HCT116 (cell line): ENCODE results near the gene ACTN3. TPM values are rescaled to one million over a fixed set of nuclear protein-coding genes. Genes with fewer than 3 reads are reported as not detected.

Experiments used
- ATAC-seq: fragments of 200-7000 bp; cut with Tn5 transposase; 2 replicates; pipeline ENCODE4 v1.9.1; 2020; ENCODE audit warnings: mild to moderate bottlenecking, moderate library complexity
- BruUV-seq: library from RNA; stranded (reverse); fragments of 400-500 nt; replicated peaks from 2 replicates; lab custom pipeline; 2021; lab: Mats Ljungman, UMichigan
- CTCF ChIA-PET: fragments of 300-600 bp; sonication (Branson Sonifier 250); formaldehyde crosslinking; loops from one replicate; lab custom pipeline; 2021; ENCODE audit warnings: antibody characterized with exemption; lab: Charles Lee
- POLR2A ChIA-PET: fragments of 300-600, 350-600 bp; sonication (Branson Sonifier 250); formaldehyde crosslinking; loops from one replicate; lab custom pipeline; 2021; ENCODE audit warnings: antibody characterized with exemption; lab: Charles Lee
- RAD21 ChIA-PET, 2 experiments: fragments of 300-600 bp; sonication (Branson Sonifier 250); formaldehyde crosslinking; loops; one replicate each; lab custom pipeline; 2023; ENCODE audit warnings: low total read pairs in 2 of 2; ENCODE audit not compliant: uncharacterized antibody in 2 of 2, unreplicated experiment in 2 of 2, low non-redundant PET in 1 of 2; lab: Charles Lee
- DNase-seq: peaks from one replicate; pipeline ENCODE4 v3.0.0-alpha.2; 2010; ENCODE audit warnings: low read depth, low spot score
- H2AFZ ChIP-seq: fragments of 200-600 bp; shearing (Covaris generic), sonication (generic); 2 replicates; pipeline ENCODE4 v1.6.1; 2017; ENCODE audit warnings: low read depth, mixed run types, mixed read lengths, antibody characterized with exemption, low read length; ENCODE audit not compliant: poor library complexity, severe bottlenecking
- H3K27ac ChIP-seq: 2 replicates; pipeline ENCODE4 v1.5.1; 2012; ENCODE audit warnings: low read depth, low read length
- H3K27me3 ChIP-seq: fragments of 200-600 bp; sonication (generic); 2 replicates; pipeline ENCODE4 v1.6.1; 2016; ENCODE audit warnings: mixed run types, low read length, mixed read lengths; ENCODE audit not compliant: insufficient read depth
- H3K36me3 ChIP-seq, 2 experiments: fragments of 200-500 bp in 1 of 2; fragments of 200-600 bp in 1 of 2; sonication (Bioruptor generic) in 1 of 2; sonication (generic) in 1 of 2; 2 replicates each; pipeline versions ENCODE4 v1.5.1 to v1.6.1; 2014 to 2016; ENCODE audit warnings: low read length in 2 of 2, inconsistent platforms in 1 of 2, mixed read lengths in 1 of 2, mixed run types in 1 of 2; ENCODE audit not compliant: insufficient read depth in 2 of 2, control insufficient read depth in 1 of 2
- H3K4me1 ChIP-seq, 2 experiments: fragments of 200-600 bp in 1 of 2; sonication (generic) in 1 of 2; 2 replicates each; pipeline versions ENCODE4 v1.5.1 to v1.6.1; 2012 to 2017; ENCODE audit warnings: low read length in 2 of 2, inconsistent platforms in 1 of 2, mild to moderate bottlenecking in 1 of 2, mixed read lengths in 1 of 2, mixed run types in 1 of 2, moderate library complexity in 1 of 2; ENCODE audit not compliant: insufficient read depth in 2 of 2, control insufficient read depth in 1 of 2
- H3K4me2 ChIP-seq: fragments of 200-600 bp; sonication (generic); 2 replicates; pipeline ENCODE4 v1.6.1; 2017; ENCODE audit warnings: mixed run types, low read length, mixed read lengths
- H3K4me3 ChIP-seq, 2 experiments: fragments of 200-600 bp in 1 of 2; sonication (generic) in 1 of 2; replicated peaks in 1 of 2; 2 replicates each; pipeline ENCODE4 v1.5.1; 2011 to 2016; ENCODE audit warnings: low read length in 2 of 2, control low read depth in 1 of 2, low read depth in 1 of 2, mild to moderate bottlenecking in 1 of 2, mixed read lengths in 1 of 2, mixed run types in 1 of 2
- H3K79me2 ChIP-seq: fragments of 200-600 bp; sonication (generic); 2 replicates; pipeline ENCODE4 v1.6.1; 2017; ENCODE audit warnings: mild to moderate bottlenecking, mixed run types, low read length, moderate library complexity, mixed read lengths; ENCODE audit not compliant: insufficient read depth
- H3K9ac ChIP-seq: fragments of 200-600 bp; sonication (generic); 2 replicates; pipeline ENCODE4 v1.6.1; 2016; ENCODE audit warnings: low read length, mixed read lengths
- H3K9me2 ChIP-seq: fragments of 200-600 bp; sonication (generic), shearing (Covaris generic); 2 replicates; pipeline ENCODE4 v1.6.1; 2017; ENCODE audit warnings: mixed run types, mild to moderate bottlenecking, moderate library complexity; ENCODE audit not compliant: insufficient read depth
- H3K9me3 ChIP-seq, 2 experiments: fragments of 200-500 bp in 1 of 2; fragments of 200-600 bp in 1 of 2; sonication (Bioruptor generic) in 1 of 2; sonication (generic) in 1 of 2; 2 replicates each; pipeline ENCODE4 v1.6.1; 2014 to 2017; ENCODE audit warnings: low read length in 2 of 2, mixed read lengths in 2 of 2, inconsistent platforms in 1 of 2, low read depth in 1 of 2, mild to moderate bottlenecking in 1 of 2, mixed run types in 1 of 2, moderate library complexity in 1 of 2; ENCODE audit not compliant: control insufficient read depth in 1 of 2, insufficient read depth in 1 of 2
- H4K20me1 ChIP-seq: fragments of 200-600 bp; sonication (generic), shearing (Covaris generic); 2 replicates; pipeline ENCODE4 v1.6.1; 2017; ENCODE audit warnings: mixed run types, mild to moderate bottlenecking, moderate library complexity; ENCODE audit not compliant: insufficient read depth
- CBX3 ChIP-seq: IDR thresholded peaks from 2 replicates; pipeline ENCODE4 v1.6.1; 2012; ENCODE audit warnings: low read depth
- CEBPB ChIP-seq: IDR thresholded peaks from 2 replicates; pipeline ENCODE4 v1.6.1; 2012; ENCODE audit warnings: low read depth
- EGR1 ChIP-seq: IDR thresholded peaks from 2 replicates; pipeline ENCODE4 v1.6.1; 2012; ENCODE audit warnings: low read depth
- ELF1 ChIP-seq: IDR thresholded peaks from 2 replicates; pipeline ENCODE4 v1.6.1; 2012; ENCODE audit warnings: low read depth, borderline replicate concordance
- EZH2phosphoT487 ChIP-seq: fragments of 200-600 bp; IDR thresholded peaks from 2 replicates; pipeline ENCODE4 v1.6.1; 2018; ENCODE audit warnings: antibody characterized with exemption, borderline replicate concordance
- FOSL1 ChIP-seq: IDR thresholded peaks from 2 replicates; pipeline ENCODE4 v1.6.1; 2012; ENCODE audit warnings: low read depth
- JUND ChIP-seq: IDR thresholded peaks from 2 replicates; pipeline ENCODE4 v1.6.1; 2012
- MAX ChIP-seq: IDR thresholded peaks from 2 replicates; pipeline ENCODE4 v1.6.1; 2012
- POLR2A ChIP-seq: IDR thresholded peaks from 2 replicates; pipeline ENCODE4 v1.7.0; 2011; ENCODE audit warnings: borderline replicate concordance; ENCODE audit not compliant: insufficient read depth, insufficient read length; ENCODE audit errors: extremely low read depth
- POLR2AphosphoS5 ChIP-seq: IDR thresholded peaks from 2 replicates; pipeline ENCODE4 v1.6.1; 2011; ENCODE audit warnings: mild to moderate bottlenecking, low read depth, low read length, moderate library complexity
- RAD21 ChIP-seq: IDR thresholded peaks from 2 replicates; pipeline ENCODE4 v1.6.1; 2012; ENCODE audit warnings: low read depth, mild to moderate bottlenecking
- REST ChIP-seq: IDR thresholded peaks from 2 replicates; pipeline ENCODE4 v1.6.1; 2012; ENCODE audit warnings: low read depth
- SP1 ChIP-seq: IDR thresholded peaks from 2 replicates; pipeline ENCODE4 v1.6.1; 2012; ENCODE audit warnings: low read depth
- SRF ChIP-seq: IDR thresholded peaks from 2 replicates; pipeline ENCODE4 v1.6.1; 2012; ENCODE audit warnings: low read depth
- YY1 ChIP-seq: IDR thresholded peaks from 2 replicates; pipeline ENCODE4 v1.6.1; 2011; ENCODE audit warnings: low read length, low read depth, moderate library complexity, mild to moderate bottlenecking; ENCODE audit not compliant: insufficient replicate concordance; ENCODE audit errors: extremely low read depth
- ZFX ChIP-seq: fragments of 450-650 bp; IDR thresholded peaks from 2 replicates; pipeline ENCODE4 v1.6.1; 2017
- ZNF274 ChIP-seq: fragments of 200-500 bp; sonication (Bioruptor generic); IDR thresholded peaks from 2 replicates; pipeline ENCODE4 v1.6.1; 2014; ENCODE audit warnings: mild to moderate bottlenecking, low read depth, low read length, inconsistent platforms
- intact Hi-C: fragments of 100-400 bp; cut with micrococcal nuclease; formaldehyde crosslinking; loops from 2 replicates; pipeline ENCODE4 v1.10.0; 2022
- total RNA-seq: library from RNA; stranded (reverse); gene quantifications from one replicate; pipeline ENCODE4 v1.2.1, GENCODE V29; 2021; ENCODE audit not compliant: unreplicated experiment
- TF ChIP-seq, protein P1 (sequence below): IDR thresholded peaks from 2 replicates; pipeline ENCODE4 v1.6.1; 2012
- TF ChIP-seq, protein P2 (sequence below): IDR thresholded peaks from 2 replicates; pipeline ENCODE4 v1.6.1; 2011; ENCODE audit warnings: mild to moderate bottlenecking, low read length, moderate library complexity; ENCODE audit not compliant: insufficient replicate concordance; ENCODE audit errors: extremely low read depth
- TF ChIP-seq, protein P3 (sequence below), 3 experiments: fragments of 200-600 bp in 1 of 3; sonication (generic) in 1 of 3; IDR thresholded peaks in 2 of 3; conservative IDR thresholded peaks in 1 of 3; 2 replicates each; pipeline ENCODE4 v1.5.1; 2012 to 2017; ENCODE audit warnings: low read depth in 2 of 3, low read length in 2 of 3, antibody characterized with exemption in 1 of 3, borderline replicate concordance in 1 of 3, control low read depth in 1 of 3, mild to moderate bottlenecking in 1 of 3, mixed read lengths in 1 of 3, mixed run types in 1 of 3, moderate library complexity in 1 of 3; ENCODE audit not compliant: insufficient read depth in 1 of 3

ACTN3 gene
- total RNA-seq, 1 experiment from 2014 or later = not detected

DNA sequence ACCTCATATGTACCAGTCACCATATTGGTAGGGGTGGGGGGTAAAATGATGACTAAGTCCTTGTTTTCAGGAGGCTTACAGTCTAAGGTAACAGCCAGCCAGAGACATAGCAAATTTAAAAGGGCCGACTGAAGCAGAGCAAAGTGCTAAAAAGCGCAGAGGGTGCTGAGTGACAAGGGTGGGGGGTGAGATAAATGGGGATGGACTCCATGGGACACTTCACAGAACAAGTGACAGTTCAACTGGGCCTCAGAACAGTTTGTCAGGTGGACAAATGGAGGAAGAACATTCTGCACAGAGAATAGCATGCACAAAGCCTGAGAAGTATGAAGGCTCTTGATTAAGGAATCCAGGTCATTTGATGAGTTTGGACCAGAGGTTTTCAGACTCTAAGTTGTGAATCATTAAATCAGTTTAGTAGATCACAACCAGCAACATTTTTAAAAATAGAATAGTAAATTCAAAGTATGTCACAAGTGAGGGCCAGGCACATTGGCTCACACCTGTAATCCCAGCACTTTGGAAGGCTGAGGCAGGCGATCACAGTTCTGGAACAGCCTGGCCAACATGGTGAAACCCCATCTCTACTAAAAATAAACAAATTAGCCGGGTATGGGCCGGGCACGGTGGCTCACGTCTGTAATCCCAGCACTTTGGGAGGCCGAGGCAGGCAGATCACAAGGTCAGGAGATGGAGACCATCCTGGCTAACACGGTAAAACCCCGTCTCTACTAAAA, 22.2 kb upstream of the ACTN3 start:
- no peaks in the 10 kb centered on the region for H4K20me1 ChIP-seq
- no TSS peak for BruUV-seq
- ChIA-PET CTCF (no interaction called here), POLR2A (no interaction called here), RAD21 (no interaction called here)
- ATAC-seq (no peak), DNase-seq (no peak)
- no peak overlapping the region for H3K4me2 ChIP-seq
- TF ChIP-seq ZFX = no peak
- no peak for TF ChIP-seq ELF1
- no peak for TF ChIP-seq MAX
- no peak for TF ChIP-seq YY1
- no peak for TF ChIP-seq CBX3
- no peak for TF ChIP-seq JUND
- TF ChIP-seq POLR2AphosphoS5 = no peak
- no peak for TF ChIP-seq SP1
- no peak for TF ChIP-seq RAD21
- no peak for TF ChIP-seq POLR2A
- no peak for TF ChIP-seq EGR1
- TF ChIP-seq, protein P1, sequence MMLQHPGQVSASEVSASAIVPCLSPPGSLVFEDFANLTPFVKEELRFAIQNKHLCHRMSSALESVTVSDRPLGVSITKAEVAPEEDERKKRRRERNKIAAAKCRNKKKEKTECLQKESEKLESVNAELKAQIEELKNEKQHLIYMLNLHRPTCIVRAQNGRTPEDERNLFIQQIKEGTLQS = no peak
- TF ChIP-seq FOSL1 = no peak
- no peak for TF ChIP-seq SRF
- TF ChIP-seq CEBPB = no peak
- no peak for TF ChIP-seq EZH2phosphoT487
- TF ChIP-seq, protein P2, sequence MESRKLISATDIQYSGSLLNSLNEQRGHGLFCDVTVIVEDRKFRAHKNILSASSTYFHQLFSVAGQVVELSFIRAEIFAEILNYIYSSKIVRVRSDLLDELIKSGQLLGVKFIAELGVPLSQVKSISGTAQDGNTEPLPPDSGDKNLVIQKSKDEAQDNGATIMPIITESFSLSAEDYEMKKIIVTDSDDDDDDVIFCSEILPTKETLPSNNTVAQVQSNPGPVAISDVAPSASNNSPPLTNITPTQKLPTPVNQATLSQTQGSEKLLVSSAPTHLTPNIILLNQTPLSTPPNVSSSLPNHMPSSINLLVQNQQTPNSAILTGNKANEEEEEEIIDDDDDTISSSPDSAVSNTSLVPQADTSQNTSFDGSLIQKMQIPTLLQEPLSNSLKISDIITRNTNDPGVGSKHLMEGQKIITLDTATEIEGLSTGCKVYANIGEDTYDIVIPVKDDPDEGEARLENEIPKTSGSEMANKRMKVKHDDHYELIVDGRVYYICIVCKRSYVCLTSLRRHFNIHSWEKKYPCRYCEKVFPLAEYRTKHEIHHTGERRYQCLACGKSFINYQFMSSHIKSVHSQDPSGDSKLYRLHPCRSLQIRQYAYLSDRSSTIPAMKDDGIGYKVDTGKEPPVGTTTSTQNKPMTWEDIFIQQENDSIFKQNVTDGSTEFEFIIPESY = no peak
- no peak for TF ChIP-seq ZNF274
- no peak for TF ChIP-seq REST
- TF ChIP-seq, protein P3, sequence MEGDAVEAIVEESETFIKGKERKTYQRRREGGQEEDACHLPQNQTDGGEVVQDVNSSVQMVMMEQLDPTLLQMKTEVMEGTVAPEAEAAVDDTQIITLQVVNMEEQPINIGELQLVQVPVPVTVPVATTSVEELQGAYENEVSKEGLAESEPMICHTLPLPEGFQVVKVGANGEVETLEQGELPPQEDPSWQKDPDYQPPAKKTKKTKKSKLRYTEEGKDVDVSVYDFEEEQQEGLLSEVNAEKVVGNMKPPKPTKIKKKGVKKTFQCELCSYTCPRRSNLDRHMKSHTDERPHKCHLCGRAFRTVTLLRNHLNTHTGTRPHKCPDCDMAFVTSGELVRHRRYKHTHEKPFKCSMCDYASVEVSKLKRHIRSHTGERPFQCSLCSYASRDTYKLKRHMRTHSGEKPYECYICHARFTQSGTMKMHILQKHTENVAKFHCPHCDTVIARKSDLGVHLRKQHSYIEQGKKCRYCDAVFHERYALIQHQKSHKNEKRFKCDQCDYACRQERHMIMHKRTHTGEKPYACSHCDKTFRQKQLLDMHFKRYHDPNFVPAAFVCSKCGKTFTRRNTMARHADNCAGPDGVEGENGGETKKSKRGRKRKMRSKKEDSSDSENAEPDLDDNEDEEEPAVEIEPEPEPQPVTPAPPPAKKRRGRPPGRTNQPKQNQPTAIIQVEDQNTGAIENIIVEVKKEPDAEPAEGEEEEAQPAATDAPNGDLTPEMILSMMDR (IDR thresholded peaks at IDR 0.05 in 2 of 3, conservative IDR thresholded peaks at IDR 0.05 in 1 of 3; ENCODE audit: borderline replicate concordance in 1 of 3, insufficient read depth in 1 of 3, low read depth in 2 of 3, low read length in 2 of 3) = no peak
- H3K36me3 ChIP-seq = peaks cover 9 to 10% of the 10 kb centered on the region in 2 experiments; a peak in 3 of 4 replicates
- intact Hi-C loops = no loop called here
- no peak overlapping the region for H2AFZ ChIP-seq
- H3K79me2 ChIP-seq = no peaks in the 10 kb centered on the region
- H3K9me2 ChIP-seq = no peaks in the 10 kb centered on the region
- H3K9ac ChIP-seq = no peak overlapping the region
- no peaks in the 10 kb centered on the region for H3K27me3 ChIP-seq
- H3K4me1 ChIP-seq = no peaks in the 10 kb centered on the region
- no peak overlapping the region for H3K27ac ChIP-seq
- no peaks in the 10 kb centered on the region for H3K9me3 ChIP-seq
- no peak overlapping the region for H3K4me3 ChIP-seq
